GM23338 (cell line): Measurements from ENCODE around the gene MACF1.

ENCODE experiments used
- EZH2 ChIP-seq: fragments of 200-600 bp; sonication (generic); IDR thresholded peaks from one replicate; pipeline ENCODE4 v1.8.0; 2017; ENCODE audit warnings: antibody characterized with exemption, mild to moderate bottlenecking, low read depth; ENCODE audit not compliant: unreplicated experiment
- TF ChIP-seq, protein P1 (sequence below): IDR thresholded peaks from 2 replicates; pipeline ENCODE4 v1.6.1; 2016; ENCODE audit warnings: antibody characterized with exemption
- TF ChIP-seq, protein P2 (sequence below), 2 experiments: fragments of 200-600 bp in 1 of 2; sonication (generic) in 1 of 2; conservative IDR thresholded peaks; 2 replicates each; pipeline versions ENCODE4 v1.5.1 to v1.6.1; 2016 to 2017; ENCODE audit warnings: antibody characterized with exemption in 2 of 2, low read depth in 2 of 2, mild to moderate bottlenecking in 2 of 2, moderate library complexity in 1 of 2

DNA sequence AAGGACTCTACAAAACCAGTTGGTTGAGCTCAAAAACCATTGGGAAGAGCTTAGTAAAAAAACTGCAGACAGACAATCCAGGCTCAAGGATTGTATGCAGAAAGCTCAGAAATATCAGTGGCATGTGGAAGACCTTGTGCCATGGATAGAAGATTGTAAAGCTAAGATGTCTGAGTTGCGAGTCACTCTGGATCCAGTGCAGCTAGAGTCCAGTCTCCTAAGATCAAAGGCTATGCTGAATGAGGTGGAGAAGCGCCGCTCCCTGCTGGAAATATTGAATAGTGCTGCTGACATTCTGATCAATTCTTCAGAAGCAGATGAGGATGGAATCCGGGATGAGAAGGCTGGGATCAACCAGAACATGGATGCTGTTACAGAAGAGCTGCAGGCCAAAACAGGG is 183.0 kb downstream of the MACF1 start:
- TF ChIP-seq, protein P1, sequence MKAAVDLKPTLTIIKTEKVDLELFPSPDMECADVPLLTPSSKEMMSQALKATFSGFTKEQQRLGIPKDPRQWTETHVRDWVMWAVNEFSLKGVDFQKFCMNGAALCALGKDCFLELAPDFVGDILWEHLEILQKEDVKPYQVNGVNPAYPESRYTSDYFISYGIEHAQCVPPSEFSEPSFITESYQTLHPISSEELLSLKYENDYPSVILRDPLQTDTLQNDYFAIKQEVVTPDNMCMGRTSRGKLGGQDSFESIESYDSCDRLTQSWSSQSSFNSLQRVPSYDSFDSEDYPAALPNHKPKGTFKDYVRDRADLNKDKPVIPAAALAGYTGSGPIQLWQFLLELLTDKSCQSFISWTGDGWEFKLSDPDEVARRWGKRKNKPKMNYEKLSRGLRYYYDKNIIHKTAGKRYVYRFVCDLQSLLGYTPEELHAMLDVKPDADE, result no peak
- TF ChIP-seq, protein P2, sequence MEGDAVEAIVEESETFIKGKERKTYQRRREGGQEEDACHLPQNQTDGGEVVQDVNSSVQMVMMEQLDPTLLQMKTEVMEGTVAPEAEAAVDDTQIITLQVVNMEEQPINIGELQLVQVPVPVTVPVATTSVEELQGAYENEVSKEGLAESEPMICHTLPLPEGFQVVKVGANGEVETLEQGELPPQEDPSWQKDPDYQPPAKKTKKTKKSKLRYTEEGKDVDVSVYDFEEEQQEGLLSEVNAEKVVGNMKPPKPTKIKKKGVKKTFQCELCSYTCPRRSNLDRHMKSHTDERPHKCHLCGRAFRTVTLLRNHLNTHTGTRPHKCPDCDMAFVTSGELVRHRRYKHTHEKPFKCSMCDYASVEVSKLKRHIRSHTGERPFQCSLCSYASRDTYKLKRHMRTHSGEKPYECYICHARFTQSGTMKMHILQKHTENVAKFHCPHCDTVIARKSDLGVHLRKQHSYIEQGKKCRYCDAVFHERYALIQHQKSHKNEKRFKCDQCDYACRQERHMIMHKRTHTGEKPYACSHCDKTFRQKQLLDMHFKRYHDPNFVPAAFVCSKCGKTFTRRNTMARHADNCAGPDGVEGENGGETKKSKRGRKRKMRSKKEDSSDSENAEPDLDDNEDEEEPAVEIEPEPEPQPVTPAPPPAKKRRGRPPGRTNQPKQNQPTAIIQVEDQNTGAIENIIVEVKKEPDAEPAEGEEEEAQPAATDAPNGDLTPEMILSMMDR (conservative IDR thresholded peaks at IDR 0.05; ENCODE audit: low read depth in 2 of 2), result peak in 1 of 2 experiments; percentile 26; a peak in 1 of 4 replicates
- TF ChIP-seq EZH2, result no peak
